Adrenal gland (tissue), 12 donors: ENCODE measurements around the gene STAMBPL1. TPM values are rescaled to one million over a fixed set of nuclear protein-coding genes. Genes with fewer than 3 reads are reported as not detected.
A peak's percentile ranks its signal among the peaks of the same experiment; 100 is the strongest.

Source experiments
- DNase-seq, 7 donors: peaks; one replicate each; pipeline ENCODE4 v3.0.0-alpha.2; 2019 to 2020
- H3K27ac ChIP-seq, 5 donors: fragments of 200-600 bp; sonication (generic) in 4 of 5; 1 replicate in 3 of 5; 2 replicates in 2 of 5; pipeline versions ENCODE4 v1.5.1 to v1.8.0; 2016 to 2020; ENCODE audit warnings: mild to moderate bottlenecking in 1 of 5
- H3K27me3 ChIP-seq: fragments of 200-600 bp; 2 replicates; pipeline ENCODE4 v1.8.0; 2021
- H3K36me3 ChIP-seq, 2 donors: fragments of 200-600 bp; replicated peaks in 1 of 2; 1 replicate in 1 of 2; 2 replicates in 1 of 2; pipeline versions ENCODE4 v1.5.1 to v1.8.0; 2018 to 2022
- H3K4me1 ChIP-seq, 2 donors: fragments of 200-600 bp; replicated peaks in 1 of 2; 1 replicate in 1 of 2; 2 replicates in 1 of 2; pipeline versions ENCODE4 v1.5.1 to v1.8.0; 2018 to 2021
- H3K4me3 ChIP-seq, 4 donors: fragments of 200-600 bp; sonication (generic) in 3 of 4; one replicate each; pipeline ENCODE4 v1.5.1; 2016 to 2018
- H3K9me3 ChIP-seq, 3 donors: fragments of 200-600 bp; sonication (generic) in 1 of 3; replicated peaks in 1 of 3; 1 replicate in 2 of 3; 2 replicates in 1 of 3; pipeline versions ENCODE4 v1.5.1 to v1.8.0; 2016 to 2021
- CTCF ChIP-seq, 6 experiments: fragments of 450-650 bp in 4 of 6; fragments of 200-600 bp in 2 of 6; sonication (generic) in 1 of 6; IDR thresholded peaks; 1 replicate in 5 of 6; 2 replicates in 1 of 6; pipeline versions ENCODE4 v1.5.1 to v1.8.0; 2016 to 2021; ENCODE audit warnings: antibody characterized with exemption in 6 of 6, mild to moderate bottlenecking in 2 of 6, moderate library complexity in 1 of 6
- POLR2A ChIP-seq, 2 donors: fragments of 450-650 bp; IDR thresholded peaks; one replicate each; pipeline ENCODE4 v1.6.1; 2017; ENCODE audit warnings: antibody characterized with exemption in 2 of 2, mild to moderate bottlenecking in 2 of 2, moderate library complexity in 1 of 2
- WGBS, 4 donors: extraction: QIAGEN DNeasy Blood & Tissue Kit in 2 of 4; methylation state at CpG; one replicate each; pipeline versions ENCODE4 v1.1.5 to v1.1.7; 2013 to 2017; 5-methylcytosine and 5-hydroxymethylcytosine counted together
- intact Hi-C, 2 donors: fragments of 100-400 bp; cut with DNase I; formaldehyde crosslinking; loops; one replicate each; pipeline versions ENCODE4 v1.14.1 to v1.15.0; 2022 to 2023
- polyA plus RNA-seq, 3 donors: library from polyadenylated mRNA; stranded (reverse); fragments of 200-250 nt in 2 of 3; fragments of 350-450 nt in 1 of 3; fragmentation: Illumina TruSeq in 1 of 3; extraction: RNeasy Lipid Tissue Mini Kit (QIAGEN cat#74804) in 1 of 3; gene quantifications; one replicate each; pipeline ENCODE4 v1.2.3, GENCODE V29; 2013 to 2014
- total RNA-seq, 9 donors: library from RNA; depleted of rRNA in 4 of 9; stranded (reverse); fragments of >200 nt in 4 of 9; fragments of 120-200 nt in 1 of 9; fragmentation: NEBNext Ultra II Directional in 1 of 9; extraction: Animal tissue kit (Norgen Biotek cat#: 25700) in 1 of 9; gene quantifications; one replicate each; pipeline versions ENCODE4 v1.1.0 to v1.2.4, GENCODE V29; 2013 to 2023
- donor health status: healthy with polysubstance abuse.
- donor health status: Bipolar disorder and iron deficiency.
- donor health status: DM: yes; HTN: yes; CAD: no.
- donor health status: DM: no; HTN: no; CAD: no.
- donor health status: DM: no; HTN: no; CAD: no.
- donor health status: DM: yes; HTN: yes; CAD: no.

Gene STAMBPL1
- total and polyA plus RNA-seq, 12 donors = 11.0 to 108 (median 49.5) TPM

GRCh38 chr10:88854684-88855083 lies 25.4 kb upstream of the STAMBPL1 start:
- no peaks in the 10 kb centered on the region for H3K9me3 ChIP-seq
- 64 to 75% (median 67%) methylated on average over 3 of the region's 3 CpGs for WGBS, 4 donors
- intact Hi-C loops = no loop called here
- no peak for DNase-seq
- no peaks in the 10 kb centered on the region for H3K27me3 ChIP-seq
- H3K4me1 ChIP-seq = peaks cover 0 to 23% of the 10 kb centered on the region in 2 donors
- H3K36me3 ChIP-seq = no peaks in the 10 kb centered on the region
- H3K4me3 ChIP-seq = no peak overlapping the region
- TF ChIP-seq POLR2A (IDR thresholded peaks at IDR 0.05) (no peak), CTCF (IDR thresholded peaks at IDR 0.05) (no peak)
- no peak overlapping the region for H3K27ac ChIP-seq

- H3K36me3 ChIP-seq = no peaks in the 10 kb centered on the region
- H3K4me3 ChIP-seq = no peak overlapping the region
- intact Hi-C loops = no loop called here
Observed at GRCh38 chr10:88857831-88858230, 22.2 kb upstream of the STAMBPL1 start.

GRCh38 chr10:88858491-88858890 lies 21.6 kb upstream of the STAMBPL1 start:
- 23 to 51% (median 41%) methylated on average over 2 of the region's 2 CpGs for WGBS, 4 donors
- peaks cover 0 to 16% of the 10 kb centered on the region in 2 donors for H3K4me1 ChIP-seq

More at GRCh38 chr10:88857831-88858230, 22.2 kb upstream of the STAMBPL1 start:
- peak overlapping the region in 2 of 5 donors; percentile 1 to 25 for H3K27ac ChIP-seq
- H3K9me3 ChIP-seq = no peaks in the 10 kb centered on the region
- peaks cover 0 to 16% of the 10 kb centered on the region in 2 donors for H3K4me1 ChIP-seq
- TF ChIP-seq POLR2A (IDR thresholded peaks at IDR 0.05) (no peak), CTCF (IDR thresholded peaks at IDR 0.05) (no peak)
- DNase-seq = no peak
- no peaks in the 10 kb centered on the region for H3K27me3 ChIP-seq

GRCh38 chr10:88861036-88861435 lies 19.0 kb upstream of the STAMBPL1 start:
- TF ChIP-seq CTCF (IDR thresholded peaks at IDR 0.05) = no peak
- no peak for TF ChIP-seq POLR2A (IDR thresholded peaks at IDR 0.05)
- H3K27ac ChIP-seq = no peak overlapping the region
- H3K4me3 ChIP-seq = no peak overlapping the region
- H3K27me3 ChIP-seq = no peaks in the 10 kb centered on the region
- no peaks in the 10 kb centered on the region for H3K9me3 ChIP-seq
- intact Hi-C loops = no loop called here
- H3K36me3 ChIP-seq = no peaks in the 10 kb centered on the region
- 0 to 86% (median 40%) methylated on average over 1 of the region's 1 CpG for WGBS, 4 donors
- H3K4me1 ChIP-seq = peaks cover 0 to 16% of the 10 kb centered on the region in 2 donors
- no peak for DNase-seq

More at GRCh38 chr10:88858491-88858890, 21.6 kb upstream of the STAMBPL1 start:
- Histone ChIP-seq H3K4me3 (no peak overlapping the region), H3K9me3 (no peaks in the 10 kb centered on the region), H3K27me3 (no peaks in the 10 kb centered on the region), H3K36me3 (no peaks in the 10 kb centered on the region), H3K27ac (peak overlapping the region in 2 of 5 donors; percentile 1 to 25)
- intact Hi-C loops = no loop called here
- DNase-seq = no peak
- TF ChIP-seq POLR2A (IDR thresholded peaks at IDR 0.05) = no peak
- no peak for TF ChIP-seq CTCF (IDR thresholded peaks at IDR 0.05)
